ENCODE data around the gene SH3D19.
"Not testable (repeated sequence)": the region's sequence is repeated elsewhere in the genome, so short reads cannot be mapped to it uniquely, and the experiment has no call there.

- not testable (repeated sequence) for TF ChIP-seq CTCF (IDR thresholded peaks at IDR 0.05); POLR2A (IDR thresholded peaks at IDR 0.05); POLR2AphosphoS5 (IDR thresholded peaks at IDR 0.05); EP300 (IDR thresholded peaks at IDR 0.05; ENCODE audit: low read depth)
Observed at GRCh38 chr4:151077978-151078377, 247.4 kb downstream of the SH3D19 start.

All from transverse colon (tissue), 4 donors.